ENCODE results near the gene LRRC8E.

The LRRC8E gene

DNA sequence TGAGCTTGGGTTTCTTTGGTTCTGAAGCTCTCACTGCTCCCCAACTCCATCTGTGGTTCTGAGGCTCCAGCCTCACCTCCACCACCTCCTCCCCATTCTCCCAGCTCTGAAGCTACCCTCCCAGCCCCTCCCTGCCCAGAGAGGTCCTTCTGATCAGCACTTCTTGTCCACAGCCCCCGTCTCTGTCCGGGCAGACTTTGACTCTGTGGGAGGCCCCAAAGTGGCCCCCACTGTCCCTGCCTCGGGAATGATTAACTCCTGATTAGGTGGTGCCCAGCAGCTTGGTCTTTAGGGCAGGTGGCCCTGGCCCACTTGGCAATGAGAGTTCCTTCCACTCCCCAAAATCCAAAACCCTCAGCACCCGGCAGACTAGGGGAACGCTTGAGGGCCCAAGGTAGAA lies 43.9 kb upstream of the LRRC8E start:
- no peak for TF ChIP-seq EZH2phosphoT487 (IDR thresholded peaks at IDR 0.05; ENCODE audit: borderline replicate concordance)
- TF ChIP-seq, protein P1, sequence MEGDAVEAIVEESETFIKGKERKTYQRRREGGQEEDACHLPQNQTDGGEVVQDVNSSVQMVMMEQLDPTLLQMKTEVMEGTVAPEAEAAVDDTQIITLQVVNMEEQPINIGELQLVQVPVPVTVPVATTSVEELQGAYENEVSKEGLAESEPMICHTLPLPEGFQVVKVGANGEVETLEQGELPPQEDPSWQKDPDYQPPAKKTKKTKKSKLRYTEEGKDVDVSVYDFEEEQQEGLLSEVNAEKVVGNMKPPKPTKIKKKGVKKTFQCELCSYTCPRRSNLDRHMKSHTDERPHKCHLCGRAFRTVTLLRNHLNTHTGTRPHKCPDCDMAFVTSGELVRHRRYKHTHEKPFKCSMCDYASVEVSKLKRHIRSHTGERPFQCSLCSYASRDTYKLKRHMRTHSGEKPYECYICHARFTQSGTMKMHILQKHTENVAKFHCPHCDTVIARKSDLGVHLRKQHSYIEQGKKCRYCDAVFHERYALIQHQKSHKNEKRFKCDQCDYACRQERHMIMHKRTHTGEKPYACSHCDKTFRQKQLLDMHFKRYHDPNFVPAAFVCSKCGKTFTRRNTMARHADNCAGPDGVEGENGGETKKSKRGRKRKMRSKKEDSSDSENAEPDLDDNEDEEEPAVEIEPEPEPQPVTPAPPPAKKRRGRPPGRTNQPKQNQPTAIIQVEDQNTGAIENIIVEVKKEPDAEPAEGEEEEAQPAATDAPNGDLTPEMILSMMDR (conservative IDR thresholded peaks at IDR 0.05; ENCODE audit: low read length): no peak
- no peaks in the 10 kb centered on the region for H4K20me1 ChIP-seq (ENCODE audit: insufficient read depth, low read length, poor library complexity, severe bottlenecking)
- no peak overlapping the region for H3K4me3 ChIP-seq (ENCODE audit: low read length, poor library complexity, severe bottlenecking)
- H3K9ac ChIP-seq (ENCODE audit: low read depth, low read length, poor library complexity, severe bottlenecking): no peak overlapping the region
- H3K9me2 ChIP-seq (replicated peaks; ENCODE audit: low read depth, low read length): no peaks in the 10 kb centered on the region
- H3K4me1 ChIP-seq (ENCODE audit: insufficient read depth, low read length, poor library complexity, severe bottlenecking): no peaks in the 10 kb centered on the region
- no peak overlapping the region for H3K4me2 ChIP-seq (ENCODE audit: low read depth, low read length, poor library complexity, severe bottlenecking)
- H2AFZ ChIP-seq (ENCODE audit: low read length): no peak overlapping the region
- no peaks in the 10 kb centered on the region for H3F3A ChIP-seq (ENCODE audit: low read depth)
- H3K27me3 ChIP-seq (ENCODE audit: insufficient read depth, low read length, poor library complexity, severe bottlenecking): no peaks in the 10 kb centered on the region
- H3K9me3 ChIP-seq (ENCODE audit: insufficient read depth, low read depth, low read length): no peaks in the 10 kb centered on the region
- no peaks in the 10 kb centered on the region for H3K36me3 ChIP-seq (ENCODE audit: insufficient read depth, low read length)
- no peaks in the 10 kb centered on the region for H3K79me2 ChIP-seq (ENCODE audit: insufficient read depth, low read length)

DNA sequence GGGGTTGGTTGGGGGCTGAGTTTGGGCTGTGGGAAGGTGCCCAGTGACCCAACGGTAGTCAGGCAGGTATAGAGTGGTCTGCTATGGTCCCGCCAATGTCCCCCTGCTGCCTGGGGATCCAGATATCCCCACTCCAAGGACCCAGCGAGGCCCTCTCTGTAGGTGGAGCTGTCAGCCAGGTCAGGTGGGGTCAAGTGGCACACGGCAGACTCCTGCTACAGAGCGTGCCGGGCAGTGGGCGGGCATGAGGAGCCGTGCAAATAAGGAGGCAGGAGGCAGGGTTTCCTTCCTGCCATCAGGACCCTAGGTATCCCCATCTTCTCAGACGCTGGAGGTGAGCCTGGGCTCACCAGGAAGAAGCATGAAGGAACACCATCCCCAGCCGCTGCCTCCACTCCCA lies 43.4 kb upstream of the LRRC8E start:
- H4K20me1 ChIP-seq (ENCODE audit: insufficient read depth, low read length, poor library complexity, severe bottlenecking): no peaks in the 10 kb centered on the region
- H3K4me3 ChIP-seq (ENCODE audit: low read length, poor library complexity, severe bottlenecking): no peak overlapping the region
- no peak for TF ChIP-seq EZH2phosphoT487 (IDR thresholded peaks at IDR 0.05; ENCODE audit: borderline replicate concordance)
- TF ChIP-seq, protein P1 (conservative IDR thresholded peaks at IDR 0.05; ENCODE audit: low read length): no peak
- no peak overlapping the region for H3K9ac ChIP-seq (ENCODE audit: low read depth, low read length, poor library complexity, severe bottlenecking)
- H3F3A ChIP-seq (ENCODE audit: low read depth): no peaks in the 10 kb centered on the region
- H3K36me3 ChIP-seq (ENCODE audit: insufficient read depth, low read length): no peaks in the 10 kb centered on the region
- no peaks in the 10 kb centered on the region for H3K27me3 ChIP-seq (ENCODE audit: insufficient read depth, low read length, poor library complexity, severe bottlenecking)
- no peaks in the 10 kb centered on the region for H3K4me1 ChIP-seq (ENCODE audit: insufficient read depth, low read length, poor library complexity, severe bottlenecking)
- H2AFZ ChIP-seq (ENCODE audit: low read length): no peak overlapping the region
- no peaks in the 10 kb centered on the region for H3K9me2 ChIP-seq (replicated peaks; ENCODE audit: low read depth, low read length)
- no peaks in the 10 kb centered on the region for H3K9me3 ChIP-seq (ENCODE audit: insufficient read depth, low read depth, low read length)
- H3K4me2 ChIP-seq (ENCODE audit: low read depth, low read length, poor library complexity, severe bottlenecking): no peak overlapping the region
- H3K79me2 ChIP-seq (ENCODE audit: insufficient read depth, low read length): no peaks in the 10 kb centered on the region

DNA sequence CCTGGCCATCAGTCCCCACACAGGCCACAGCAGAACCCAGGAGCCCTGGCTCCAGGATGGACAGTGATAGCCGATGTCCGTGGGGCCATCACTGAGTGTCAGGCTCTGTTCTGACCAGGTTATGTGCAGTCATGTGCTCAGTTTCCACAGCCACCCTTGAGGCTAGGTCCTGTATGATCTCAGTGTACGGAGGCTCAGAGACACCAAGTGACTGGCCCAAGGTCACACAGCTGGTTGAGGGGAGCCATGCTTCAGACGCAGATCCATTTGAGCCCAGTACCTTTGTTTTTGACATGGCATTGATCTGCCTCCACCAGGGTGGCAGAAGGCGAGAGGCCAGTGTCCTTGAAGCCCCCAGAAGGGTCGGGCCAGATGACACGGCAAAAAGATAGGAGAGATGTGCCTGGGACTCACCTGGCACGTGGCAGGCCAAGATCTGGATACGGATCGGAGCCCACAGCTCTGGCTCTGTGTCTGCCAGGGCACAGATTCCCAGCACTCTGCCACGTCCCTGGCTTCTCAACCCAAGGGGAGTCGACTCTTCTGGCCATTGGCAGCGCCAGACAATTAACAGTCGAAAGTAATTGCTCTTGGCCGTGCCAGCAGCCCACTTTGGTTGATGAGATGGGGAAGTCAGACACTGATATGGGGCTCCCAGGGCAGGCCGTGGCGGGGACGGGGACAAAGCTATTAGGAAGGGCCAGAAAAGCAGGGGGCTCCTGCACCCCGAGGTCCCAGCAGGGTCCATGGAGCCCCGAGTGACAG lies 42.7 kb upstream of the LRRC8E start:
- Histone ChIP-seq H3K36me3 (ENCODE audit: insufficient read depth, low read length) (no peaks in the 10 kb centered on the region), H2AFZ (ENCODE audit: low read length) (no peak overlapping the region), H3F3A (ENCODE audit: low read depth) (no peaks in the 10 kb centered on the region), H3K4me3 (ENCODE audit: low read length, poor library complexity, severe bottlenecking) (no peak overlapping the region), H3K4me2 (ENCODE audit: low read depth, low read length, poor library complexity, severe bottlenecking) (no peak overlapping the region), H3K4me1 (ENCODE audit: insufficient read depth, low read length, poor library complexity, severe bottlenecking) (no peaks in the 10 kb centered on the region), H3K79me2 (ENCODE audit: insufficient read depth, low read length) (no peaks in the 10 kb centered on the region), H3K27me3 (ENCODE audit: insufficient read depth, low read length, poor library complexity, severe bottlenecking) (no peaks in the 10 kb centered on the region), H4K20me1 (ENCODE audit: insufficient read depth, low read length, poor library complexity, severe bottlenecking) (no peaks in the 10 kb centered on the region), H3K9ac (ENCODE audit: low read depth, low read length, poor library complexity, severe bottlenecking) (no peak overlapping the region), H3K9me3 (ENCODE audit: insufficient read depth, low read depth, low read length) (no peaks in the 10 kb centered on the region), H3K9me2 (replicated peaks; ENCODE audit: low read depth, low read length) (no peaks in the 10 kb centered on the region)
- no peak for TF ChIP-seq EZH2phosphoT487 (IDR thresholded peaks at IDR 0.05; ENCODE audit: borderline replicate concordance)
- TF ChIP-seq, protein P1 (conservative IDR thresholded peaks at IDR 0.05; ENCODE audit: low read length): no peak
